A673 (cell line): ENCODE data around the gene ITSN2. TPM values are rescaled to one million over a fixed set of nuclear protein-coding genes. Genes with fewer than 3 reads are reported as not detected.

Source experiments
- BruUV-seq: library from RNA; stranded (reverse); fragments of 400-500 nt; replicated peaks from 2 replicates; lab custom pipeline; 2021; lab: Mats Ljungman, UMichigan
- CTCF ChIA-PET: fragments of 300-600 bp; sonication (Branson Sonifier 250); formaldehyde crosslinking; loops from one replicate; lab custom pipeline; 2022; ENCODE audit warnings: antibody characterized with exemption; lab: Charles Lee
- POLR2A ChIA-PET: fragments of 300-600 bp; sonication (Branson Sonifier 250); formaldehyde crosslinking; loops from one replicate; lab custom pipeline; 2022; ENCODE audit warnings: antibody characterized with exemption; ENCODE audit not compliant: low non-redundant PET; lab: Charles Lee
- DNase-seq: peaks from one replicate; pipeline ENCODE4 v3.0.0-alpha.2; 2015; ENCODE audit warnings: low spot score
- H3K27ac ChIP-seq: fragments of 200-600 bp; sonication (generic); 2 replicates; pipeline ENCODE4 v1.5.1; 2016; ENCODE audit warnings: mixed run types, low read depth, mild to moderate bottlenecking, mixed read lengths, antibody characterized with exemption, low read length; ENCODE audit not compliant: poor library complexity, severe bottlenecking
- H3K27me3 ChIP-seq: fragments of 200-600 bp; sonication (generic); replicated peaks from 2 replicates; pipeline ENCODE4 v1.6.1; 2017; ENCODE audit warnings: mixed run types, low read depth, mild to moderate bottlenecking, mixed read lengths, antibody characterized with exemption, low read length; ENCODE audit not compliant: insufficient read depth, poor library complexity
- H3K36me3 ChIP-seq: fragments of 200-600 bp; sonication (generic); 2 replicates; pipeline ENCODE4 v1.6.1; 2016; ENCODE audit warnings: mixed run types, mild to moderate bottlenecking, mixed read lengths, antibody characterized with exemption, low read length; ENCODE audit not compliant: insufficient read depth, poor library complexity, severe bottlenecking
- H3K4me1 ChIP-seq: fragments of 200-600 bp; sonication (generic); 2 replicates; pipeline ENCODE4 v1.6.1; 2017; ENCODE audit warnings: mixed run types, mild to moderate bottlenecking, mixed read lengths, antibody characterized with exemption, low read length; ENCODE audit not compliant: insufficient read depth, poor library complexity, severe bottlenecking
- H3K4me3 ChIP-seq: fragments of 200-600 bp; sonication (generic); 2 replicates; pipeline ENCODE4 v1.5.1; 2016; ENCODE audit warnings: low read depth, mixed run types, mild to moderate bottlenecking, mixed read lengths, low read length; ENCODE audit not compliant: poor library complexity, severe bottlenecking
- H3K9me3 ChIP-seq: fragments of 200-600 bp; sonication (generic); 2 replicates; pipeline ENCODE4 v1.6.1; 2016; ENCODE audit warnings: mixed run types, low read depth, mild to moderate bottlenecking, mixed read lengths, antibody characterized with exemption, low read length; ENCODE audit not compliant: poor library complexity, severe bottlenecking
- CTCF ChIP-seq: fragments of 300-800, 200-600 bp; sonication (generic); conservative IDR thresholded peaks from 2 replicates; pipeline ENCODE4 v1.5.1; 2017; ENCODE audit warnings: low read depth, mild to moderate bottlenecking, antibody characterized with exemption, low read length, moderate library complexity, mixed read lengths
- EZH2 ChIP-seq: fragments of 200-600 bp; sonication (generic); IDR thresholded peaks from 2 replicates; pipeline ENCODE4 v1.6.1; 2017; ENCODE audit warnings: borderline replicate concordance, low read depth, mild to moderate bottlenecking, mixed read lengths, antibody characterized with exemption, low read length; ENCODE audit not compliant: poor library complexity, severe bottlenecking
- intact Hi-C: fragments of 100-400 bp; cut with micrococcal nuclease; formaldehyde crosslinking; loops from one replicate; pipeline ENCODE4 v1.10.0; 2022; ENCODE audit not compliant: unreplicated experiment
- total RNA-seq: library from RNA; stranded (reverse); gene quantifications from 2 replicates; pipeline ENCODE4 v1.2.3, GENCODE V29; 2021

ITSN2 gene
- total RNA-seq, 1 experiment from 2014 or later, result 16.4 TPM

- intact Hi-C loops, result no loop called here
- no peaks in the 10 kb centered on the region for H3K9me3 ChIP-seq
- no peak overlapping the region for H3K27ac ChIP-seq
- TF ChIP-seq CTCF (no peak), EZH2 (no peak)
- CTCF ChIA-PET, result no interaction called here
- DNase-seq, result no peak
- H3K36me3 ChIP-seq, result no peaks in the 10 kb centered on the region
- no peaks in the 10 kb centered on the region for H3K4me1 ChIP-seq
- no peaks in the 10 kb centered on the region for H3K27me3 ChIP-seq
- H3K4me3 ChIP-seq, result no peak overlapping the region
- no TSS peak for BruUV-seq
- POLR2A ChIA-PET, result no interaction called here
These were observed 101.6 kb downstream of the ITSN2 start for GRCh38 chr2:24258718-24259117.

GRCh38 chr2:24253303-24253919 lies 106.9 kb downstream of the ITSN2 start:
- ChIA-PET POLR2A (no interaction called here), CTCF (no interaction called here)
- Histone ChIP-seq H3K9me3 (no peaks in the 10 kb centered on the region), H3K4me1 (no peaks in the 10 kb centered on the region), H3K36me3 (peaks cover 3% of the 10 kb centered on the region), H3K4me3 (no peak overlapping the region), H3K27ac (no peak overlapping the region), H3K27me3 (no peaks in the 10 kb centered on the region)
- intact Hi-C loops, result no loop called here
- BruUV-seq, result no TSS peak
- TF ChIP-seq EZH2, result no peak
- no peak for TF ChIP-seq CTCF
- peak; percentile 13 for DNase-seq

GRCh38 chr2:24247592-24247991 lies 112.7 kb downstream of the ITSN2 start:
- H3K9me3 ChIP-seq, result no peaks in the 10 kb centered on the region
- intact Hi-C loops, result no loop called here
- no peak overlapping the region for H3K27ac ChIP-seq
- peaks cover 3% of the 10 kb centered on the region for H3K36me3 ChIP-seq
- TF ChIP-seq EZH2 (no peak), CTCF (no peak)
- BruUV-seq, result no TSS peak
- no peak overlapping the region for H3K4me3 ChIP-seq
- DNase-seq, result no peak
- H3K4me1 ChIP-seq, result no peaks in the 10 kb centered on the region
- H3K27me3 ChIP-seq, result no peaks in the 10 kb centered on the region
- POLR2A ChIA-PET, result no interaction called here
- CTCF ChIA-PET, result no interaction called here
